GM12878 (cell line): Measurements from ENCODE around the gene GMDS. TPM values are rescaled to one million over a fixed set of nuclear protein-coding genes. Genes with fewer than 3 reads are reported as not detected.
"Not testable (repeated sequence)": the region's sequence is repeated elsewhere in the genome, so short reads cannot be mapped to it uniquely, and the experiment has no call there.

Experiments used
- ATAC-seq: fragments of 200-7000 bp; cut with Tn5 transposase; 3 replicates; pipeline ENCODE4 v1.9.1; 2020; ENCODE audit warnings: mild to moderate bottlenecking, moderate library complexity
- BruUV-seq: library from RNA; stranded (reverse); fragments of 400-500 nt; replicated peaks from 2 replicates; lab custom pipeline; 2021; lab: Mats Ljungman, UMichigan
- CTCF ChIA-PET: fragments of 300-600 bp; sonication (Branson Sonifier 250); formaldehyde crosslinking; extraction: SDS; loops from one replicate; lab custom pipeline; 2021; ENCODE audit warnings: inconsistent platforms; lab: Yijun Ruan, JAX
- POLR2A ChIA-PET: fragments of 350-600 bp; formaldehyde crosslinking; extraction: SDS; loops from one replicate; lab custom pipeline; 2021; ENCODE audit warnings: inconsistent platforms; lab: Charles Lee
- RAD21 ChIA-PET: fragments of 300-600 bp; sonication (Branson Sonifier 250); formaldehyde crosslinking; loops from one replicate; lab custom pipeline; 2023; ENCODE audit warnings: antibody characterized with exemption; ENCODE audit not compliant: unreplicated experiment; lab: Charles Lee
- SMC1A ChIA-PET: fragments of 300-600 bp; sonication (Branson Sonifier 250); formaldehyde crosslinking; loops from one replicate; lab custom pipeline; 2023; ENCODE audit not compliant: unreplicated experiment, uncharacterized antibody; lab: Charles Lee
- DNase-seq: peaks from one replicate; pipeline ENCODE4 v3.0.0-alpha.2; 2011; ENCODE audit warnings: low read depth, low spot score
- FAIRE-seq: peaks from 3 replicates; lab custom pipeline; 2011; peaks lifted over from hg19 to GRCh38; lab: Jason Lieb, UNC
- H2AFZ ChIP-seq: 2 replicates; pipeline ENCODE4 v1.6.0; 2011; ENCODE audit warnings: low read depth, low read length, control low read depth; ENCODE audit not compliant: control insufficient read depth
- H3K27ac ChIP-seq: 2 replicates; pipeline ENCODE4 v1.5.1; 2011; ENCODE audit warnings: control low read depth; ENCODE audit not compliant: control insufficient read depth, insufficient read depth
- H3K27me3 ChIP-seq, 2 experiments: replicated peaks in 1 of 2; 2 replicates each; pipeline versions ENCODE4 v1.6.0 to v1.6.1; 2011; ENCODE audit warnings: low read length in 1 of 2; ENCODE audit not compliant: control insufficient read depth in 2 of 2, insufficient read depth in 2 of 2
- H3K36me3 ChIP-seq, 2 experiments: 2 replicates each; pipeline ENCODE4 v1.5.1; 2011; ENCODE audit warnings: low read length in 1 of 2; ENCODE audit not compliant: control insufficient read depth in 2 of 2, insufficient read depth in 2 of 2
- H3K4me1 ChIP-seq: 2 replicates; pipeline ENCODE4 v1.6.1; 2011; ENCODE audit warnings: mild to moderate bottlenecking, low read length, moderate library complexity, mixed read lengths; ENCODE audit not compliant: control insufficient read depth, insufficient read depth
- H3K4me2 ChIP-seq: 2 replicates; pipeline ENCODE4 v1.6.0; 2011; ENCODE audit warnings: control low read depth; ENCODE audit not compliant: control insufficient read depth, insufficient read depth
- H3K4me3 ChIP-seq: fragments of 200-600 bp; sonication (generic); 2 replicates; pipeline ENCODE4 v1.5.1; 2016
- H3K79me2 ChIP-seq: 2 replicates; pipeline ENCODE4 v1.6.0; 2011; ENCODE audit warnings: low read length; ENCODE audit not compliant: control insufficient read depth, insufficient read depth
- H3K9ac ChIP-seq: 2 replicates; pipeline ENCODE4 v1.8.0; 2011; ENCODE audit warnings: low read length, control low read depth, mixed read lengths; ENCODE audit not compliant: control insufficient read depth, insufficient read depth
- H3K9me3 ChIP-seq: replicated peaks from 3 replicates; pipeline ENCODE4 v1.5.1; 2011; ENCODE audit warnings: mild to moderate bottlenecking, low read length; ENCODE audit not compliant: control insufficient read depth, insufficient read depth
- H4K20me1 ChIP-seq: 2 replicates; pipeline ENCODE4 v1.6.0; 2011; ENCODE audit not compliant: control insufficient read depth, insufficient read depth
- CEBPB ChIP-seq, 2 experiments: fragments of 150-350 bp in 1 of 2; IDR thresholded peaks; 2 replicates each; pipeline ENCODE4 v1.6.1; 2012 to 2014; ENCODE audit warnings: low read depth in 2 of 2, low read length in 2 of 2, borderline replicate concordance in 1 of 2, inconsistent platforms in 1 of 2
- MEF2A ChIP-seq: IDR thresholded peaks from 2 replicates; pipeline ENCODE4 v1.6.1; 2011; ENCODE audit warnings: low read depth, mild to moderate bottlenecking, low read length, moderate library complexity; ENCODE audit not compliant: insufficient read depth
- NR2F1 ChIP-seq: fragments of 450-650 bp; conservative IDR thresholded peaks from 2 replicates; pipeline ENCODE4 v1.6.1; 2017; ENCODE audit warnings: mild to moderate bottlenecking
- POU2F2 ChIP-seq: IDR thresholded peaks from 3 replicates; pipeline ENCODE4 v1.6.1; 2011; ENCODE audit warnings: low read depth, mild to moderate bottlenecking, low read length, borderline replicate concordance
- RFX5 ChIP-seq: IDR thresholded peaks from 2 replicates; pipeline ENCODE4 v1.6.1; 2011; ENCODE audit warnings: low read depth, low read length, improper control_type of control experiment
- SUZ12 ChIP-seq: fragments of 200-600 bp; sonication (generic); IDR thresholded peaks from one replicate; pipeline ENCODE4 v1.6.1; 2018; ENCODE audit warnings: antibody characterized with exemption, mild to moderate bottlenecking; ENCODE audit not compliant: unreplicated experiment
- YY1 ChIP-seq: IDR thresholded peaks from 2 replicates; pipeline ENCODE4 v1.6.1; 2011; ENCODE audit warnings: low read depth, mild to moderate bottlenecking, low read length
- WGBS: methylation state at CpG from one replicate; pipeline ENCODE4 v1.1.6; 2016; ENCODE audit warnings: low lambda C conversion rate; ENCODE audit not compliant: insufficient replicate concordance, insufficient coverage; ENCODE audit errors: missing lambda C conversion rate; 5-methylcytosine and 5-hydroxymethylcytosine counted together
- in situ Hi-C: fragments of 300-500 bp; cut with MboI; formaldehyde crosslinking; loops from 9 replicates; pipeline ENCODE4 v1.14.3; 2018; ENCODE audit warnings: mixed read lengths
- intact Hi-C: fragments of 100-400 bp; cut with micrococcal nuclease; formaldehyde crosslinking; loops from one replicate; pipeline ENCODE4 v1.14.2; 2022; ENCODE audit not compliant: unreplicated experiment
- polyA plus RNA-seq, 11 experiments: library from polyadenylated mRNA; depleted of rRNA in 4 of 11; unstranded in 6 of 11; stranded (reverse) in 5 of 11; fragments of >200 nt; fragmentation: Nextera tagmentation in 4 of 11; fragmentation: Illumina TruSeq in 1 of 11; extraction: Ambion mirVana in 4 of 11; extraction: Trizol in 1 of 11; gene quantifications; 1 replicate in 1 of 11; 2 replicates in 10 of 11; pipeline versions ENCODE4 v1.2.1 to v1.2.3, GENCODE V29; 2011 to 2016; ENCODE audit warnings: inconsistent platforms in 2 of 11, missing spikeins in 2 of 11, low read depth in 1 of 11
- total RNA-seq, 4 experiments: library from RNA; depleted of rRNA in 3 of 4; stranded (reverse); fragments of >200 nt in 3 of 4; fragmentation: Illumina TruSeq in 1 of 4; extraction: Trizol in 1 of 4; gene quantifications; 2 replicates each; pipeline versions ENCODE4 v1.2.1 to v1.2.3, GENCODE V29; 2013 to 2021
- TF ChIP-seq, protein P1 (sequence below): IDR thresholded peaks from 2 replicates; pipeline ENCODE4 v1.6.1; 2012; ENCODE audit warnings: improper control_type of control experiment, low read depth, low read length; ENCODE audit not compliant: insufficient replicate concordance
- TF ChIP-seq, protein P2 (sequence below): IDR thresholded peaks from 2 replicates; pipeline ENCODE4 v1.6.1; 2011; ENCODE audit warnings: low read depth, low read length, improper control_type of control experiment, borderline replicate concordance

GMDS gene
- total and polyA plus RNA-seq, 10 of the 15 experiments (the other 5 are each of a cell fraction or from before 2014, with no cell fraction given) = 0.61 to 53.8 (median 29.3) TPM

- TF ChIP-seq, protein P1, sequence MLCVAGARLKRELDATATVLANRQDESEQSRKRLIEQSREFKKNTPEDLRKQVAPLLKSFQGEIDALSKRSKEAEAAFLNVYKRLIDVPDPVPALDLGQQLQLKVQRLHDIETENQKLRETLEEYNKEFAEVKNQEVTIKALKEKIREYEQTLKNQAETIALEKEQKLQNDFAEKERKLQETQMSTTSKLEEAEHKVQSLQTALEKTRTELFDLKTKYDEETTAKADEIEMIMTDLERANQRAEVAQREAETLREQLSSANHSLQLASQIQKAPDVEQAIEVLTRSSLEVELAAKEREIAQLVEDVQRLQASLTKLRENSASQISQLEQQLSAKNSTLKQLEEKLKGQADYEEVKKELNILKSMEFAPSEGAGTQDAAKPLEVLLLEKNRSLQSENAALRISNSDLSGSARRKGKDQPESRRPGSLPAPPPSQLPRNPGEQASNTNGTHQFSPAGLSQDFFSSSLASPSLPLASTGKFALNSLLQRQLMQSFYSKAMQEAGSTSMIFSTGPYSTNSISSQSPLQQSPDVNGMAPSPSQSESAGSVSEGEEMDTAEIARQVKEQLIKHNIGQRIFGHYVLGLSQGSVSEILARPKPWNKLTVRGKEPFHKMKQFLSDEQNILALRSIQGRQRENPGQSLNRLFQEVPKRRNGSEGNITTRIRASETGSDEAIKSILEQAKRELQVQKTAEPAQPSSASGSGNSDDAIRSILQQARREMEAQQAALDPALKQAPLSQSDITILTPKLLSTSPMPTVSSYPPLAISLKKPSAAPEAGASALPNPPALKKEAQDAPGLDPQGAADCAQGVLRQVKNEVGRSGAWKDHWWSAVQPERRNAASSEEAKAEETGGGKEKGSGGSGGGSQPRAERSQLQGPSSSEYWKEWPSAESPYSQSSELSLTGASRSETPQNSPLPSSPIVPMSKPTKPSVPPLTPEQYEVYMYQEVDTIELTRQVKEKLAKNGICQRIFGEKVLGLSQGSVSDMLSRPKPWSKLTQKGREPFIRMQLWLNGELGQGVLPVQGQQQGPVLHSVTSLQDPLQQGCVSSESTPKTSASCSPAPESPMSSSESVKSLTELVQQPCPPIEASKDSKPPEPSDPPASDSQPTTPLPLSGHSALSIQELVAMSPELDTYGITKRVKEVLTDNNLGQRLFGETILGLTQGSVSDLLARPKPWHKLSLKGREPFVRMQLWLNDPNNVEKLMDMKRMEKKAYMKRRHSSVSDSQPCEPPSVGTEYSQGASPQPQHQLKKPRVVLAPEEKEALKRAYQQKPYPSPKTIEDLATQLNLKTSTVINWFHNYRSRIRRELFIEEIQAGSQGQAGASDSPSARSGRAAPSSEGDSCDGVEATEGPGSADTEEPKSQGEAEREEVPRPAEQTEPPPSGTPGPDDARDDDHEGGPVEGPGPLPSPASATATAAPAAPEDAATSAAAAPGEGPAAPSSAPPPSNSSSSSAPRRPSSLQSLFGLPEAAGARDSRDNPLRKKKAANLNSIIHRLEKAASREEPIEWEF = no peak
- TF ChIP-seq RFX5 = no peak
- no peak for TF ChIP-seq MEF2A
- no peak for TF ChIP-seq POU2F2
- TF ChIP-seq, all 136 proteins: peak for 0
Measured at GRCh38 chr6:1757131-1757530, 488.3 kb downstream of the GMDS start (continued).

- ATAC-seq = no peak
- DNase-seq = no peak
- Histone ChIP-seq H3K4me2 (no peak overlapping the region), H3K4me1 (no peaks in the 10 kb centered on the region), H3K27me3 (no peaks in the 10 kb centered on the region), H3K9ac (no peak overlapping the region), H2AFZ (no peak overlapping the region), H3K27ac (no peak overlapping the region), H3K79me2 (no peaks in the 10 kb centered on the region), H3K9me3 (no peaks in the 10 kb centered on the region; the same call in 2 of the 3 replicates), H3K4me3 (no peak overlapping the region), H4K20me1 (no peaks in the 10 kb centered on the region), H3K36me3 (no peaks in the 10 kb centered on the region)
- ChIA-PET RAD21 (no interaction called here), POLR2A (interaction anchor here (0.7 kb wide), 1 partner anchor 60 kb away, joined by 3 read pairs; no protein-coding TSS in a partner anchor), SMC1A (interaction anchor here (0.9 kb wide), 1 partner anchor 329 kb away, joined by 3 read pairs; no protein-coding TSS in a partner anchor), CTCF (no interaction called here)
- intact Hi-C loops = no loop called here
- 87% methylated on average over 14 of the region's 14 CpGs for WGBS
- TF ChIP-seq, protein P2, sequence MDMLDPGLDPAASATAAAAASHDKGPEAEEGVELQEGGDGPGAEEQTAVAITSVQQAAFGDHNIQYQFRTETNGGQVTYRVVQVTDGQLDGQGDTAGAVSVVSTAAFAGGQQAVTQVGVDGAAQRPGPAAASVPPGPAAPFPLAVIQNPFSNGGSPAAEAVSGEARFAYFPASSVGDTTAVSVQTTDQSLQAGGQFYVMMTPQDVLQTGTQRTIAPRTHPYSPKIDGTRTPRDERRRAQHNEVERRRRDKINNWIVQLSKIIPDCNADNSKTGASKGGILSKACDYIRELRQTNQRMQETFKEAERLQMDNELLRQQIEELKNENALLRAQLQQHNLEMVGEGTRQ = no peak
- no peak for TF ChIP-seq CEBPB (IDR thresholded peaks at IDR 0.05; ENCODE audit: borderline replicate concordance in 1 of 2, low read depth in 2 of 2, low read length in 2 of 2)
- no peak for TF ChIP-seq YY1
- TF ChIP-seq NR2F1 = no peak
- TF ChIP-seq POU2F2 = no peak
- no peak for TF ChIP-seq SUZ12
- no TSS peak for BruUV-seq
- in situ Hi-C loops = no loop called here
- no peak for FAIRE-seq
Measured at GRCh38 chr6:1756472-1757129, 488.8 kb downstream of the GMDS start.

DNA sequence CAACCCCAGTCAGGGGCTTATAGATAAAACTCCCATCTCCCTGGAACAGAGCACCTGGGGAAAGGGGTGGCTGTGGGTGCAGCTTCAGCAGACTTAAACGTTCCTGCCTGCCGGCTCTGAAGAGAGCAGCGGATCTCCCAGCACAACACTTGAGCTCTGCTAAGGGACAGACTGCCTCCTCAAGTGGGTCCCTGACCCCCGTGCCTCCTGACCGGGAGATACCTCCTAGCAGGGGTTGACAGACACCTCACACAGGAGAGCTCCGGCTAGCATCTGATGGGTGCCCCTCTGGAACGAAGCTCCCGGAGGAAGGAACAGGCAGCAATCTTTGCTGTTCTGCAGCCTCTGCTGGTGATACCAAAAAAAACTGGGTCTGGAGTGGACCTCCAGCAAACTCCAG, 494.3 kb downstream of the GMDS start:
- POLR2A ChIA-PET, BruUV-seq, H3K79me2 ChIP-seq, in situ Hi-C loops, H3K4me1 ChIP-seq, H3K36me3 ChIP-seq, H3K27me3 ChIP-seq, H3K4me3 ChIP-seq, FAIRE-seq, H2AFZ ChIP-seq, RAD21 ChIA-PET, intact Hi-C loops, SMC1A ChIA-PET, CTCF ChIA-PET, H3K27ac ChIP-seq, H3K9ac ChIP-seq, H4K20me1 ChIP-seq, DNase-seq, ATAC-seq, H3K9me3 ChIP-seq, H3K4me2 ChIP-seq: not testable (repeated sequence)
- WGBS = 92% methylated on average over 8 of the region's 8 CpGs
